GM18909 (cell line): ENCODE data around the gene CACNA1D.

ENCODE experiments used
- ATAC-seq: cut with Tn5 transposase; IDR thresholded peaks from one replicate; pipeline ENCODE4 v1.9.1; 2021; ENCODE audit warnings: mild to moderate bottlenecking; ENCODE audit not compliant: unreplicated experiment, poor library complexity

Gene CACNA1D

DNA sequence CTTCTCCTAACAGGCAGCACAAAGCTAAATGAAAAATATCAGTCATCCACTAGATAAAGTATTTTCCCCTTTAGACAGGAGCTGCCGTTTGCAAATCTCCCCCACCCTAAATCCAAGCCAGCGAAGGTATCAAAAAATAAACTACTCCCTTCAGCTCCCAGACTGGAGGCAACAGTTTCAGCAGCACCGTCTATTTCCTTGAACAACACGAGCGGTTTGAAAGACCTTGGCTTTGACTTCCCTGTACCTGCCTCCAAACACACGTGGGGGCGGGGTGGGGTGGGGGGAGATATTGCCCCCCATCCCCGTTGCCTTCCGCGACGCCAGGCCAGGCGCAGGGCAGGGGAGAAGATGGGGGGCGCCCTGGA, 832 bp upstream of the CACNA1D start:
- ATAC-seq, result no peak

DNA sequence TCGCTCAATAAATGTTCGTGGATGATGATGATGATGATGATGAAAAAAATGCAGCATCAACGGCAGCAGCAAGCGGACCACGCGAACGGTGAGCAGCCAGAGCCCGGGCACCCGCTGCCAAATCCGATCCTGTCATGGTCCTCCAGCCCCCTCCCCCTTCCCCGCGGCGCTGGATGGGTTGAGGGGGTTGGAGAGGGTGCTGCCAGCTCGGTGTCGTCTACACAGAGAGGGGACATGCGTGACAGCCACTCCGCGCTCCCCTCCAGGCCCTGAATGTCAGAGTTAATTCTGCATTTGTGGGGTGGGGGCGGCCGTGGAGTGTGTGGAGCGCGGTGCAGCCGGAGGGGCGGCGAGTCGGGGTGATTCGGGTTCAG, 722 bp downstream of the CACNA1D start:
- ATAC-seq, result no peak

GRCh38 chr3:53495520-53496391, 1.3 kb downstream of the CACNA1D start:
- ATAC-seq, result no peak

DNA sequence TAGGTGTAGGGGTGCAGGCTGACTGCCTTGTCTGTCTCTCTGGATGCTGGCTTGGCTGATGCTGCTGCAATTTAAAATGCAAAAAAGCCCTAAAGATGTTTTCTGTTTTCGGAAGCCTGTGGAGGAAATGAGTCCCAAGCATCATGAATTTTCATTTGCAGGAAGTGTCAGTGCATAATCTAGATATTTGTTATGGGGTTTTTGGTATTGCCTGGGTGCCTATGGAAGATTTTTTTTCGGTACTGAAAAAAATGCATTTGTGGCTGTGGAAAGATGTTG, 1.9 kb downstream of the CACNA1D start:
- no peak for ATAC-seq

DNA sequence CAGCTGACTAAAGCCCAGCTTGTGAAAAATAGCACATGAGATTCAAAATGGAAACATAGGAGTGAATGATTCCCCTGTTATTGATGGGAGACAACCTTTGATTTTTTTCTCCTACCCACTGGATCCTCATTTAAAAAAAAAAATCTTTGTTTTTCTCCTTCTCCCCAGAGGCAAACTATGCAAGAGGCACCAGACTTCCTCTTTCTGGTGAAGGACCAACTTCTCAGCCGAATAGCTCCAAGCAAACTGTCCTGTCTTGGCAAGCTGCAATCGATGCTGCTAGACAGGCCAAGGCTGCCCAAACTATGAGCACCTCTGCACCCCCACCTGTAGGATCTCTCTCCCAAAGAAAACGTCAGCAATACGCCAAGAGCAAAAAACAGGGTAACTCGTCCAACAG, 2.6 kb downstream of the CACNA1D start:
- no peak for ATAC-seq

- no peak for ATAC-seq
Measured at GRCh38 chr3:53498806-53499641, 4.6 kb downstream of the CACNA1D start.

GRCh38 chr3:53500165-53500777, 5.9 kb downstream of the CACNA1D start:
- ATAC-seq, result no peak

- ATAC-seq, result no peak
Measured at GRCh38 chr3:53501178-53501577, 6.8 kb downstream of the CACNA1D start.

DNA sequence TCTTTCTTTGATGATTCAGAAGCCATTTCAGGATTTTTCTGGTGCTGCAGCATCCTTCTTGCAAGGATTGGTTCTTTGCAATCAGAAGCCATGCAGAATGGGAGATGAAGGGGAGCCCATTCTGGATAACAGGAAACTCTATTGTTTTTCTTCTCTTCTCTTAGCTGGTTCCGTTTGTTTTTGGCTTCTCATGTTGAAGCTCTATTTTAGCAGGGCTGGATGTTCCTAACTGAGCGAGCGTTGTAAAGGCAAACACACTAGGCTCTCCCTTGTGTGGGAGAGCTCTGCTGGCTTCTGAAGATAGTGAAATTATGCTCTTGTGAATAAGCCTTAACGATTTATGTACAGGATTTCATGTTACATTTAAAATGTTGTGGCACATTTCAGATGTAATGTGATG, 8.3 kb downstream of the CACNA1D start:
- ATAC-seq, result no peak

DNA sequence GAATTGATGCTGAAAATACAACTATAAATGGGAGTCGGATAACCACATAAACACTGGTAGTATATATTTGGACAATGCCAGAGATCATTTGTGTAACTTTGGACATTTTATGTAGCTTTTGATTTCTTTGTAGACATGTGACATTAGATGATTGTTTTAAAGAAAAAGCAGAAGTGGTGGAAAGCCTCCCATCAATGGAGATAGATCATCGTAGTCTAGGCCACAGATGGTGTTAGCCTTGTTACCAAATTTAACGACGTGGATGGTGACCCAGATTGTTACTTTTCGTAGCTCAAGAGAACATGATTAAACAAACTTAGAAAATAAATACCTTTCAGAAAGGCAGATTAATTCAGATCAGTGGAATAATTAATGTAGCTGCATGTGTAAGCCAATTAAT, 8.8 kb downstream of the CACNA1D start:
- no peak for ATAC-seq

- peak; percentile 54 for ATAC-seq
Measured at GRCh38 chr3:53506110-53506762, 11.8 kb downstream of the CACNA1D start.

GRCh38 chr3:53506763-53507145, 12.3 kb downstream of the CACNA1D start:
- no peak for ATAC-seq

GRCh38 chr3:53509494-53509893, 15.1 kb downstream of the CACNA1D start:
- no peak for ATAC-seq

DNA sequence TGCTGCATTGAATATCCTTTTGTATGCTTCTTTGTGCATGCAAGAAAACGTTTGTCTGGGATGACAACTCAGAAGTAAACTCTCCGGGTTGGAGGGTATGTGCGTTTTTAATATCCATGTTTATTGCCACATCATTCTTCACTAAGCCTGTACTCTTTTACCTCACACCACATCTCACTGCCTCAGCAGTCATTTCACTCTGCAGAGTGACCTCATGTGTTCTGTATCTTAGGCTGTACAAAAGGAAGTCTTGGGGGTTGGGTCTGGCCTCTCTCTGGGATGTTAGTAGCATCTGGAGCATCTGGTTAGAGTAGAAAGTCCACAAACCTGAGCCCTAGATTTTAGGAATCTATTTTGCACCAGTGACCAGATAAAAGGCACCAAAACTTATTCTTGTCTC, 16.1 kb downstream of the CACNA1D start:
- ATAC-seq, result no peak

- no peak for ATAC-seq
Measured at GRCh38 chr3:53511246-53511645, 16.8 kb downstream of the CACNA1D start.

DNA sequence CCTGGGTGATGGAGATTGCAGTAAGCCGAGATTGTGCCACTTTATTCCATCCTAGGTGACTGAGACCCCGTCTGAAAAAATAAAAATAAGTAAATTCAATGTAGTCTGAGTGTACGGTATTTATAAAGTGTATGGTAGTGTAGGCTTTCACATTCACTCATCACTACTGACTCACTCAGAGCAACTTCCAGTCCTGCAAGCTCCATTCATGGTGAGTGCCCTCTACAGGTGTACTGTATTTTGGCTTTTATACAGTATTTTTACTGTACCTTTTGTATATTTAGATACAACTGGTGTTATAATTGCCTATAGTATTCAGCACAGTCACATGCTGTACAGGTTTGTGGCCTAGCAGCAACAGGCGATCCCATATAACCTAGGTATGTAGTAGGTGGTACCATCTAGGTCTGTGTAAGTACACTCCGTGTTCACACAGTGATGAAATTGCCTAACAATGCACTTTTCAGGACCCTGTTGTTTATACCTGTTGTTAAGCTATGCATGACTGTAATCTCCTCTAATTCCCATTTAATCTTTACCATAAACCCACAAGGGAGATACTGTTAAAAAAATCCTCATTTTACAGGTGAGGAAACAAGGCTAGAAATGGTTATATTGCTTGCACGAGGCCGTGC, 19.3 kb downstream of the CACNA1D start:
- ATAC-seq, result no peak

DNA sequence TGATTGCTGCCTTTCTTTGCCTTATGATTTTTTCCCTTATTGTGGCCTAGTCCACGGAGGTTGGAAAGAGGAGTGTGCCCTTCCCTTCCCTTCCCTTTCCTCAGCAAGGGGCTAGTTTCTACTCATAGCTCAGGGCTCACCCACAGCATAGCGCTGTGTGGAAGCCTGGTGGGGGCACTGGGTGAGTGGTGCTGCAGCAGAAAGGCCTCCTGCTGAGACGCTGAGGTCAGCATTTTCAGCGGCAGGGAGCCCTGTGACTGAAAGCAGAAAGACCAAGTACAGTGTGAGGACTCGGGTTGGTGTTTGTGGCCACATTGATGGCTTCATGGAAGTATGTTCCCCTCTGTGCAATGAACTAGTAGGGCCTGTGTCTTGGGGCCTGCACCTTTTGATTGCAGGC, 21.9 kb downstream of the CACNA1D start:
- no peak for ATAC-seq

- no peak for ATAC-seq
Measured at GRCh38 chr3:53518495-53518981, 24.1 kb downstream of the CACNA1D start.

GRCh38 chr3:53519065-53519709, 24.8 kb downstream of the CACNA1D start:
- no peak for ATAC-seq

DNA sequence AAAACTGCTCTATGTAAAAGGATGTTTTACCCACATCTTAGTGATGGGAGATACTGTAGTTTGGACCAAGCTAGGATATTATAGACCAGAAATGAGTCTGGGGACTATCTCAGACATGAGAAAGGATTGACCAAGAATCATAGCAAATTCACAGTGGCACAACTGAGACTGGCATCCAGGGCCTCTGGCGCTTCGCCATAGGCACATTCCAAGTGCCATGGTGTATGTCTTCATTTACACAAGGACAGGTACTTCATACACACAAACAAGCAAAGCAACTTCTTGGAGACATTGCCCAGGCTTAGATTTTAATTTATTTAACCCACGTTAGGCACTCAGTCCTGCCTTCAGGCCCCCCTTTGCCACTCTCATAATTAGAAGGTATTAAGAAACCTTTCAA, 28.9 kb downstream of the CACNA1D start:
- ATAC-seq, result no peak
